Fibroblast of skin of right biceps (primary cell): ENCODE measurements around the gene STIL.
"Not testable (repeated sequence)": the region's sequence is repeated elsewhere in the genome, so short reads cannot be mapped to it uniquely, and the experiment has no call there.

Experiments used
- DNase-seq: peaks from one replicate; pipeline ENCODE4 v3.0.0-alpha.2; 2013

STIL gene

GRCh38 chr1:47317841-47318240 is 3.9 kb upstream of the STIL start:
- peak; percentile 91 for DNase-seq

DNA sequence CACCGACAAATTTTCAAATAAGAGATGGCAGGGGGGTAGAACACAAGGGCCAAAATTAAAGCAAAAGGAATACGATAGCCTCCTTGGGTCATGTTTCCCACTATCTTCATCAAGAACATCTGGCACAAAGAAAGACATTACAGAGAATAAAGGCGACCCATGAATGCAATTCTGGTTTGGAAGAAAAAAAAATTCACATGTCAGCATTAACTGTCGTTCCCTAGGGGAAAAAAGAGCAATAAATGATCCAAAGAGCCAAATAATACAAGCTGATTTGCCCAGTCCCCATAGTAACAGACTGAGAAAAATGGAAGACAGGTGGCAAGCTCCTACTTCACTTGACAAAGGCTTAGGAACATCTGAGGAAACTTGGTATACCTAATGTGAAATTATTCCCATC is 4.5 kb downstream of the STIL start:
- DNase-seq, result no peak

DNA sequence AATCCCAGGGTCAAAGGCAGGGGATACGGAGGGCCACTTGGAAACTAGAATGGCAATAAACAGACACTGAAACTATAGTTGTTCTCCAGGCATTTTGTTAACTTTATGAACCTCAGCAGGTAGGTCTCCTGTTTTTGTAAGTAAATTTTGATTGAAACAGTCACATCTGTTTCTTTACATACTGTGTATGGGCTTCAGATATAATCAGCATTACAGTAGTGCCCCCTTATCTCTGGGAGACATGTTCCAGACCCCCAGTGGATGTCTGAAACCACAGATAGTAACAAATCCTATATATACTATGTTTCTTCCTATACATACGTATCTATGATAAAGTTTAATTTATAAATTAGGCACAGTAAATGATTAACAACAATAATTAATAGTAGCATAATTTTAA is 11.5 kb downstream of the STIL start:
- no peak for DNase-seq

DNA sequence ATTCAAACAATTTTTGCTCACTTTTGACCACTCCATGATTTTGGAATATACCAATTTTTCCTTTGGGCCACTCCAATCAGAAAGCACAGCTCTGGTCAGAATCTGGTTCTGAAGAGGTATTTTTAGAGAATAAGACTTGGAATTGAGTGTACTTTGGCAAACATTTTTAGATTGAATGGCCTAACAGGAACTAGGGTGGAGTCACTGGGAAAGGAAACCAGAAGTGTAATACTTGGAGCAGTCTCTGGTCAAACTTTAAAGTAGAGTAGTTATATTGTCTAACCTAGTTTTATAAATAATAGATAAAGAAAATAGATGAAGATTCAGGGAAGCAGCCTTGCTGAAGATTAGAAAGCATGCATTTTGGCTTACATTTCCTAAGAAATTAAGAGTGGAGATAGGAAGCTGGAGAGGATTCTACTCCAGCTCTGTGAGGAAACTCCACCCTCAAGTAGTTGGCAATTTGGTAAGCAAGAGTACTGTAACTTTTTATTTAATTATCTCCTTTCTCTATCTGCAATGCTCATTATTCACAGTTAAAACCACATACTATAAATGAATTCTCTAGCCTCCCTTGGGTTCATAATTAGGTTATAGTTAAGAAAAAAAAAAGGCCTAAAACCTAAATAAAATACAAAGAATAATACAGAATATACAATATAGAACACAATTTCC is 15.8 kb downstream of the STIL start:
- no peak for DNase-seq

GRCh38 chr1:47295579-47295978 is 18.4 kb downstream of the STIL start:
- DNase-seq, result no peak

GRCh38 chr1:47294863-47295262 is 19.1 kb downstream of the STIL start:
- not testable (repeated sequence) for DNase-seq

GRCh38 chr1:47288116-47288515 is 25.8 kb downstream of the STIL start:
- not testable (repeated sequence) for DNase-seq

GRCh38 chr1:47280142-47280541 is 33.8 kb downstream of the STIL start:
- DNase-seq, result no peak

DNA sequence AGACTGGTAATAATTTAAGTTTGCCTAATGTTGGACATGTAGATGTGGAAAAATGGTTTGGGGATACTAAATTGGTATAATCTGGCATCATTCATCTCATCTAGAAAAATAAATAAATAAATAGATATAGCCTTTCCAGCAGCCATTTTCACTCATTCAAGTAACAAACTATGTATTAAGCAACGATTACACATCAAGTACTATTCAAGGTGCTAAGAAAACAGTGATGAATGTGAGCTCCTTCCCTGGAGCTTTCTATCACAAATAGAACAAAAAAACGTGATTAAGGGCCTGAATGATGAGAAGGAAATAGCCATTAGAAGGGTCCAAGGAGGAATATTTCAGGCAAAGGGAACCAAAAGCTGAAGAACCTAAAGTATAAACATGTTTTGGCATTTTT is 37.1 kb downstream of the STIL start:
- no peak for DNase-seq

- not testable (repeated sequence) for DNase-seq
These were observed 38.1 kb downstream of the STIL start for GRCh38 chr1:47275811-47276210.

GRCh38 chr1:47265529-47265928 is 48.4 kb downstream of the STIL start:
- DNase-seq, result not testable (repeated sequence)

DNA sequence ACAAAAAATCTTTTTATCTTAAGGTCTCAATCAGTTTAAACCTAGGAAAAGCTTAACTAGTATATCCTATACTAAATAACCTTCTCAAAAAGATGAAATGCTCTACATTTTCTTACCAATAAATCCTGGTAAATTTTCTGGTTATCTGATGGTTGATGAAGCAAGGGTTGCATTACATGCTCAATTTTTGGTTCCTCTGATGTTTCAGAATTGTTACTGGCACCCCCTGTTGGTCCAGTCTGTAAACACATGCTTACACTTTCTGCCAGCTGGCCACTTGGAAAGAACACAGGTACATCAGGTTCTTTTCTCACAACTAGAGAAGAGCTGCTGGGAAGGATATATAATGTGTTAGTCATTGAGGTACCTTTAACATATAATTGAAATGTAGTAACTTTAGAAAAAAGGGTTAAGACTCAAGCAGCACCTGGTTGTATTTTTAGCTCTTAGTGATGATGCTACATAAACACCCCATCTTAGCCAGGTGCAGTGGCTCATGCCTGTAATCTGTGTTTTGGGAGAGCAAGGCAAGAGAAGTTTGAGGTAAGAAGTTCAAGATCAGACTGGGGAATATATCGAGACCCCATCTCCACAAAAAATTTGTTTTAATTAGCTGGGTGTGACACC is 51.0 kb downstream of the STIL start:
- peak; percentile 21 for DNase-seq

- peak; percentile 13 for DNase-seq
These were observed 56.7 kb downstream of the STIL start for GRCh38 chr1:47257224-47257623.

DNA sequence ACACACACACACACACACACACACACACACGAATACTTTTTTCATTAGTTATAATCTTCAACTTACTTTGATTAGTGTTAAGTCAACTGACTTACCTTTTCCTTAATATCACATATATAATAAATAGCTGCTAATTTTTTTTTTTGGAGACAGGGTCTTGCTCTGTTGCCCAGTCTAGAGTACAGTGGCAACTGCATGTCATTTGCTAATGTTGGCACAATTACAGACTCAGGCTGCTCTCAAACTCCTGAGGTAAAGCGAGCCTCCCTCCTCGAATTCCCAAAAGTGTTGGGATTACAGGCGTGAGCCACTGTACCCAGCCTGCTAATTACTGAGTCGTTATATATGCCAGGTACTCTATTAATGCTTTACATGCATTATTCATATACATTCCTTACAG is 61.2 kb downstream of the STIL start:
- DNase-seq, result no peak

GRCh38 chr1:47252369-47252768 is 61.6 kb downstream of the STIL start:
- DNase-seq, result no peak

DNA sequence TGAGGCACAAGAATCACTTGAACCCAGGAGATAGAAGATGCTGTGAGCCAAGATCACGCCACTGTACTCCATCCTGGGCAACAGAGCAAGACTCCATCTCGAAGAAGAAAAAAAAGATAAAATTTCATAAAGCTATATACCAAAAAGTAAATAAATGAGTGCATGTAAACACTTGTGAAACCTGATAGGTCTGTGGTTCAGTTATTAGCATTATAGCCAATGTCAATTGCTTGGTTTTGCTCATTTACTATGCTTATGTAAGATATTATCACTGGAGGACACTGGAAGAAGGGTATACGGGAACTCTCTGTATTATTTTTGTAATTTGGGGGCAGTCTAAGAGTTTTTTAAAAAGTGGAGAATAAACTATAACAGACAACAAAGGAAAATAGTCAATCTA is 64.2 kb downstream of the STIL start:
- DNase-seq, result no peak

- no peak for DNase-seq
These were observed 69.5 kb downstream of the STIL start for GRCh38 chr1:47244339-47244862.

DNA sequence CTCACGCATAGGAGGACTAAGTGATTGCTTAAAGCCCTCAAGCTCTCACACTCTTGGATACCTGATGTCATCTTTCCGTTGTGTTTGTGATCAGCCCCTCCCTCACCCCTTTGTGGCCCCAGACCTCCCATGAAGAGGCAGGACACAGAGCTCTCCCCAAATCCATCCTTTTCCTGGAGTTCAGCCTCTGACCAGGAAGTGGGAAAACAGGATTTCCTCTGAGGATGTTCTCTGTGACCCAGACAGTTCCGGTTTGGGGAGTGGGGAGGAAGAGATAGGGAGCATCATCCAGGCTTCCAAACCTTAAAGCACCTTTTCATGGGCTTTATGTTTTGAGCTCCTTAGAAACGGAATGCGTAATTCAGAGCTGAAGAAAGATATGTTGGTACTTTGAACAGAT is 70.0 kb downstream of the STIL start:
- no peak for DNase-seq

- no peak for DNase-seq
These were observed 72.5 kb downstream of the STIL start for GRCh38 chr1:47241114-47242113.

DNA sequence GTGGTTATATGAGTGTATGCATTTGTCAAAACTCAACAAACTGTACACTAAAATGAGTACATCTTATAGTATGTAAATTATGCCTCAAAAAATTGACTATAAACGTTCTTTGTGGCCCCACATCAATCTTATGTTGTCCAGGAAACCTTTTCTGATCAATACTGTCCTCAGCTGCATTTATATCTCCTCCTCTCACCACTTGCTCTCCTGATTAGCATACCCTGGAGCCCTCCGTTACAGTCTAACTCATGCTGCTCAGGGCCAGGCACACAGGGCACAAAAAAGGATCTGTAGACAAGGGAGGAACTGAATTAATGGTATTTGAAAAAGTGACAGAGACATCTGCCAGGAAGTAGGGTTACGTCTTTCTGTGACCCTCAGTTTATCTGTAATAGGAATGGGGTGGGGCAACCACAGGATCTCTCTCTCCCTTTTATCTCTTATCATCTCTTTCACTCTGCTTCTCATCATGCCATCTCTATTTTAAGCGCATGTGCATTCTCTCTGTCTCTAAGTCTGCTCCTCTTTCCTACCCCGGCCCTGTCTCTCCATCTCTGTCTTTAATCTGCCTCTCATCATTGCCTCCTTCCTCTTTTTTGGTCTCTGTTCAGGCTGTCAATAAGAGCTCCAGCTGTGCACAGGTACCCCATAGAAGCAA is 74.9 kb downstream of the STIL start:
- DNase-seq, result no peak

GRCh38 chr1:47235806-47236205 is 78.1 kb downstream of the STIL start:
- DNase-seq, result no peak

GRCh38 chr1:47235241-47235681 is 78.7 kb downstream of the STIL start:
- DNase-seq, result no peak

- no peak for DNase-seq
These were observed 80.8 kb downstream of the STIL start for GRCh38 chr1:47233186-47233585.
